ENCODE data around the gene CDH6.

CDH6 gene

DNA sequence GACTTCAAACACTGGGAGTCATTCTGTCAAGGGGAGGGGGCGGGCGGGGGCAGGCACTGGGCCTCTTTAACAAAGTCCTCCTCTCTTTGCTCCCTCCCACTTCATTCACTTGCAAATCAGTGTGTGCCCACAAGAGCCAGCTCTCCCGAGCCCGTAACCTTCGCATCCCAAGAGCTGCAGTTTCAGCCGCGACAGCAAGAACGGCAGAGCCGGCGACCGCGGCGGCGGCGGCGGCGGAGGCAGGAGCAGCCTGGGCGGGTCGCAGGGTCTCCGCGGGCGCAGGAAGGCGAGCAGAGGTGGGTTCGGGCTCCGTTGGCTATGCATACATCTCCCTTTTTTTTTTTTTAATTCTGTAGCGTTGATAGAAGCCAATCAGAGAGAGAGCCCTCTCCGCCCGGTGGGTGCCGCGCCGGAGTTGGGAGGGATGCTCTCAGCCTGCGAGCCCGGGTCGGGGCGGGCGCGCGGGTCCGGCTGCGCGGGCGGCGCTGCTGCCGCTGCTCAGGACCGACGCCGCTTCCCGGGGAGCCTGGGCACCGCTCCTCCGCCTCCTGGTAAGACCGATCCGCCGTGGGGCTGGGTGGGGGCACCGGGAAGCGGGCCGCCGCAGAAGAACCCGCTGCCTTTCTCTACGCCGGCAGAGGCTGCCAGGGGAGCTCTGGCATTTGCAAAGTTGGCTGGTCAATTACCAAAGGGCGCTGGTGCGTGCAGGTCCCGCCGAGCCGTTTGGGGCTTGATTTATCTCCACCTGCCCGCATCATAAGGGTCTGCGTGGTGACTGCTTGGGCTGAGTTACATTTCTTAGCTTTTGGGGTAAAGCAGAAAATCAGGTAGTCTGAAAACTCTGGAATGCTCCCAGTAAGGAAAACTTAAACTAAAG, at the start of gene CDH6:
TSS of gene CDH6 (plus strand) at position 96 of the 877 bp plus-strand sequence. CDS start 73,788 bp downstream, outside the sequence.
- TF ChIP-seq, protein P1, sequence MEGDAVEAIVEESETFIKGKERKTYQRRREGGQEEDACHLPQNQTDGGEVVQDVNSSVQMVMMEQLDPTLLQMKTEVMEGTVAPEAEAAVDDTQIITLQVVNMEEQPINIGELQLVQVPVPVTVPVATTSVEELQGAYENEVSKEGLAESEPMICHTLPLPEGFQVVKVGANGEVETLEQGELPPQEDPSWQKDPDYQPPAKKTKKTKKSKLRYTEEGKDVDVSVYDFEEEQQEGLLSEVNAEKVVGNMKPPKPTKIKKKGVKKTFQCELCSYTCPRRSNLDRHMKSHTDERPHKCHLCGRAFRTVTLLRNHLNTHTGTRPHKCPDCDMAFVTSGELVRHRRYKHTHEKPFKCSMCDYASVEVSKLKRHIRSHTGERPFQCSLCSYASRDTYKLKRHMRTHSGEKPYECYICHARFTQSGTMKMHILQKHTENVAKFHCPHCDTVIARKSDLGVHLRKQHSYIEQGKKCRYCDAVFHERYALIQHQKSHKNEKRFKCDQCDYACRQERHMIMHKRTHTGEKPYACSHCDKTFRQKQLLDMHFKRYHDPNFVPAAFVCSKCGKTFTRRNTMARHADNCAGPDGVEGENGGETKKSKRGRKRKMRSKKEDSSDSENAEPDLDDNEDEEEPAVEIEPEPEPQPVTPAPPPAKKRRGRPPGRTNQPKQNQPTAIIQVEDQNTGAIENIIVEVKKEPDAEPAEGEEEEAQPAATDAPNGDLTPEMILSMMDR (conservative IDR thresholded peaks at IDR 0.05; ENCODE audit: low read depth, low read length) = no peak
- H3K4me3 ChIP-seq (ENCODE audit: low read length) = peak within 1 kb of the TSS; percentile 79
- no peak for DNase-seq (ENCODE audit: low read depth)

DNA sequence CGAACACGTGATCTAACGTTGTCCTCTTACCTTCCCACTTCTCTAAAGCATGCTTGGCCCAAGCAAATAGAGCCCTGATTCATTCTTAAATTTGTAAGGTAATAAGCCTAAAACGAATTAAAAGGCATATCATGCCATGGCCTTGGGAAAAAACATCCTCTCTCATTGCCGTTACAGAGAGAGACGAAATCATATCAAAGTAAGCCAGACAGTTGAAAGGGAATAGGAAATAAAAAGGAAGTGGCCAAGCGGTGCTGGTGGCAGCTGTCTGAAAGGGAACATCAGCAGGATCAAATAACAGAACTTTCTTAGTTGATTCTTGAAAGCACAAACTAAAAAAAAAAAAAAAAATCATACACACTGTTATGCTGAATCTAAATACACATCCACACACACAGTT, 49.1 kb upstream of the CDH6 start:
- DNase-seq (ENCODE audit: low read depth) = no peak
- TF ChIP-seq, protein P1 (conservative IDR thresholded peaks at IDR 0.05; ENCODE audit: low read depth, low read length) = no peak

DNA sequence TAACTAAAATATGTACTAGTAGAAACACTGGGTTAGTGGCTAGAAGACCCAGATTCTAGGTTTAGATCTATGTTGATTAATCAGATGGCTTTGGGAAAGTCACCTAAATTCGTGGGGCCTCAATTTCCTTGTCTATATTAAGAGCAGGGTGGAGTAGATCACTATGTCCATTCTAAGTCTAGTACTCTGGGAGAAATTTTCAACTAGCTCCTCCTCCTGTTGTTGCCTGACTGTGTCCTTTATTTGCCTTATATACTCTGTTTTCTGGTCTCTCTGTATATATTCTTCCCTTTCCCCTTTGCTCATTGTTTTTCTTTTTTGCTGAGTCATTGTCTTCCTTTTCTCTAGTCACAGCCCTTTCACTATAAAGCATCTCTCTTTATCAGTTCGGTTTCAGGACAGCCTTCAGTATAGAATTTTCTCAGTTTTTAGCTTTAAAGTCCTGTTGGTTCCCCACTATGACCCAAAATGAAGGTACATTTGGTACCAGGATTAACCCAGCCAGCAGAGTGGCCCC, 44.5 kb upstream of the CDH6 start:
- DNase-seq (ENCODE audit: low read depth) = no peak
- TF ChIP-seq, protein P1 (conservative IDR thresholded peaks at IDR 0.05; ENCODE audit: low read depth, low read length) = no peak
- no peak overlapping the region for H3K4me3 ChIP-seq (ENCODE audit: low read length)

More for the DNA sequence above, 49.1 kb upstream of the CDH6 start:
- H3K4me3 ChIP-seq (ENCODE audit: low read length) = no peak overlapping the region

DNA sequence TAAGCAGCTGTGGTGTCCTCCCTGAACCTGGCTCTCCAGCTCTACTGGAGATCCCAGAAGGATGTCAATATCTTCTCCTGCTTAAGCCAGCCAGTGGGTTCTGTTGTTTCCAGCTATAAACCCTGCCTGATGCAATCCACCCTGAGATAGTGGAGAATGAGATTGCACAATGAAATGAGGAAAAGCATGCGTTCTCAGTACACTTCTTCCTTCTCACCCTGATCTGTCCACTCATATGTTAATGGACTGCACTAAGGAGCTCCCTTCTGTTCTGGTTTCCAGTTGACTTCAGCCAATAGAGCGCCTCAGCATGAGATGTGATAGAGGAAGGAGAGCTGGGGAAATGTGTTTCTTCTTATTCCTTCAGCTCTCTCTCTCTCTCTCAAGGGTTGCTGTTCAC, 40.0 kb upstream of the CDH6 start:
- DNase-seq (ENCODE audit: low read depth) = no peak
- H3K4me3 ChIP-seq (ENCODE audit: low read length) = no peak overlapping the region
- TF ChIP-seq, protein P1 (conservative IDR thresholded peaks at IDR 0.05; ENCODE audit: low read depth, low read length) = no peak

DNA sequence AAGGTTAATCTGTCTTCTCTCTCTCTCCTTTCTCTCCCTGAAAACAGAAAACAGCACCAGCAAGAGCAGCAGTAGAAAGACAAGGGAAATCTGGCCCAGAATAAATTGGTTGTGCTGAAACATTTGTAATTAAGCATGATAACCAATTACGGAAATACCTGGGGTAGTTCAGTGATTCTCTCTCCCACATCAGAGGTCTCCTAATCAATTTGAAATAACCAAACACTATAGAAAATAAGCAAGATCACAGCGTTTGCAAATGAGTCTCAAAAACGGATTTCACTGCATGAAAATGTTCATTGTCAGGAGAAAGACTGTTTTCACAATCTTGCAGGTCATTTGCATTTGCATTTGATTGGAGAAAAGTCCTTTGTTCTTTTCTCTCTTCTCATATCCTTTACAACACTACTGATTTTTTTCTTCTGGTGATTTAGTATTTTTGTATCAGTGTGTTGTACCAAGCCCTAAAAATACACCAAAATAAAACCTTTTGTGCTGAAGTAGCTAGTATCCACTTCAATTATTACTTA, 36.8 kb upstream of the CDH6 start:
- DNase-seq (ENCODE audit: low read depth) = no peak
- no peak overlapping the region for H3K4me3 ChIP-seq (ENCODE audit: low read length)
- TF ChIP-seq, protein P1 (conservative IDR thresholded peaks at IDR 0.05; ENCODE audit: low read depth, low read length) = no peak

DNA sequence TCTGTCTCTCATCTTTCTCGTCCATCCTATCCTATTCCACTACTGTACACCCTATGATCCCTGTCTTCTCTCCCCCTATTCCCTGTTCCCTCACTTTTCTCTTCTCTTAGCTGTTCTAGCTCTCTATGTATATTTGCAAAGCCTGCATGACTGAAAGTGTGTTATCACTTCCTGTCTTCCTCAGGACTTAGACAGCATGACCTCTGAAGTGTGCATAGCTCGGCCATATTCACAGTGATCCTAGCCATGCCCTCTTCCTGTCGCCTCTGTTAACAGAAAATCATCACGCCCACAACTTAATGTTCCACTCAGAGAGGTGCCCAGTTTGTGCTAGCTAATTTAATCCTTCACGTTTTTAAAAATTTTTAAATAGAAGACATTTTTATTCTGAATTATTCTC, 35.8 kb upstream of the CDH6 start:
- no peak for DNase-seq (ENCODE audit: low read depth)
- TF ChIP-seq, protein P1 (conservative IDR thresholded peaks at IDR 0.05; ENCODE audit: low read depth, low read length) = no peak
- no peak overlapping the region for H3K4me3 ChIP-seq (ENCODE audit: low read length)
